ENCODE measurements around the gene PLA2G2F. TPM values are rescaled to one million over a fixed set of nuclear protein-coding genes. Genes with fewer than 3 reads are reported as not detected.

The PLA2G2F gene
- total and polyA plus RNA-seq, 2 donors (not counting 3 experiments of a cell fraction or from before 2014, with no cell fraction given) = not detected

- Histone ChIP-seq H3K9ac (replicated peaks; ENCODE audit: extremely low read depth, insufficient read depth, low read length) (no peak overlapping the region), H3K36me3 (ENCODE audit: control insufficient read depth in 2 of 2, extremely low read depth in 1 of 2, insufficient read depth in 2 of 2, low read length in 2 of 2) (no peaks in the 10 kb centered on the region), H3K27ac (ENCODE audit: insufficient read depth, low read depth, low read length) (no peak overlapping the region), H3K79me2 (ENCODE audit: control insufficient read depth, insufficient read depth, low read length) (no peaks in the 10 kb centered on the region), H3K27me3 (ENCODE audit: control insufficient read depth in 2 of 2, insufficient read depth in 2 of 2, low read length in 2 of 2) (peaks cover 0 to 2% of the 10 kb centered on the region in 2 experiments), H3K9me1 (replicated peaks; ENCODE audit: control insufficient read depth, extremely low read depth, insufficient read depth, low read length) (no peaks in the 10 kb centered on the region), H3K4me2 (ENCODE audit: insufficient read depth, low read length) (no peak overlapping the region), H3K9me3 (replicated peaks; ENCODE audit: control insufficient read depth, insufficient read depth, low read length) (no peaks in the 10 kb centered on the region), H2AFZ (ENCODE audit: low read depth, low read length) (no peak overlapping the region), H3K4me1 (ENCODE audit: control insufficient read depth, extremely low read depth, insufficient read depth, low read length) (no peaks in the 10 kb centered on the region), H4K20me1 (replicated peaks; ENCODE audit: control insufficient read depth, extremely low read depth, insufficient read depth, low read length) (no peaks in the 10 kb centered on the region), H3K4me3 (replicated peaks in 1 of 3; ENCODE audit: insufficient read depth in 1 of 3, low read depth in 1 of 3, low read length in 3 of 3) (no peak overlapping the region)
- no TSS peak for BruUV-seq (replicated peaks)
- DNase-seq (ENCODE audit: low read depth, low spot score) (peak; percentile 43), FAIRE-seq (peak; percentile 78)
- peak; percentile 22 for TF ChIP-seq FOS (IDR thresholded peaks at IDR 0.05; ENCODE audit: borderline replicate concordance, insufficient read depth, low read length)
- no peak for TF ChIP-seq POLR2AphosphoS5 (IDR thresholded peaks at IDR 0.05; ENCODE audit: insufficient read depth, low read depth, low read length)
- TF ChIP-seq, protein P1, sequence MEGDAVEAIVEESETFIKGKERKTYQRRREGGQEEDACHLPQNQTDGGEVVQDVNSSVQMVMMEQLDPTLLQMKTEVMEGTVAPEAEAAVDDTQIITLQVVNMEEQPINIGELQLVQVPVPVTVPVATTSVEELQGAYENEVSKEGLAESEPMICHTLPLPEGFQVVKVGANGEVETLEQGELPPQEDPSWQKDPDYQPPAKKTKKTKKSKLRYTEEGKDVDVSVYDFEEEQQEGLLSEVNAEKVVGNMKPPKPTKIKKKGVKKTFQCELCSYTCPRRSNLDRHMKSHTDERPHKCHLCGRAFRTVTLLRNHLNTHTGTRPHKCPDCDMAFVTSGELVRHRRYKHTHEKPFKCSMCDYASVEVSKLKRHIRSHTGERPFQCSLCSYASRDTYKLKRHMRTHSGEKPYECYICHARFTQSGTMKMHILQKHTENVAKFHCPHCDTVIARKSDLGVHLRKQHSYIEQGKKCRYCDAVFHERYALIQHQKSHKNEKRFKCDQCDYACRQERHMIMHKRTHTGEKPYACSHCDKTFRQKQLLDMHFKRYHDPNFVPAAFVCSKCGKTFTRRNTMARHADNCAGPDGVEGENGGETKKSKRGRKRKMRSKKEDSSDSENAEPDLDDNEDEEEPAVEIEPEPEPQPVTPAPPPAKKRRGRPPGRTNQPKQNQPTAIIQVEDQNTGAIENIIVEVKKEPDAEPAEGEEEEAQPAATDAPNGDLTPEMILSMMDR (IDR thresholded peaks at IDR 0.05; ENCODE audit: extremely low read depth in 1 of 2, insufficient read depth in 1 of 2, low read depth in 1 of 2, low read length in 2 of 2) = peak; percentile 59 to 71
- intact Hi-C loops (cut with micrococcal nuclease) (loop anchor here (1.0 kb wide), 4 partner anchors 52 to 393 kb away; no protein-coding TSS in a partner anchor), dilution Hi-C loops (cut with MboI; ENCODE audit: extremely low pct_ligation_motif_present, low sequenced_read_pairs) (no loop called here)
- CTCF ChIA-PET = interaction anchor here (1.2 to 3.7 kb wide), 5 partner anchors 10 to 94 kb away, joined by 3 to 76 read pairs (median 7); no protein-coding TSS in a partner anchor
- POLR2A ChIA-PET = no interaction called here
Measured at GRCh38 chr1:20100632-20101355, 38.3 kb upstream of the PLA2G2F start.

DNA sequence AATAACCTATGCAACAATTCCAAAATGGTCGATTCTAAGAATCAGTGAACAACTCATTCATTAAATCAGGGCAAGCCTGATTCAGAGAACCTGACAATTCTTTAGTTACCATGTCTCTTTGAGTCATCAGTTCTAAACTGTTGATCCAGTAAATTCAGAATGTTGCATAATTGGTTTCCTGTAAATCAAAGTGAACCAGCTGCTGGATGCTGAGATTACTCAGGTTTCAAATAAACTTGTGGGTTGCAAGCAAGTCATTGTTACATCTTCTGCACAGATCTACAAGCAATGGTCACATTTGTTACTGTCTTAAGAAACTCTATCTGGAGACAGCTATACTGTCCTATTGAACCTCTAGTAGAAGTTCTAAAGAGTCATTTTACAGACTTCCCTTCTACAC is 36.2 kb upstream of the PLA2G2F start:
- H3K79me2 ChIP-seq (ENCODE audit: control insufficient read depth, insufficient read depth, low read length) = no peaks in the 10 kb centered on the region
- BruUV-seq (replicated peaks) = no TSS peak
- DNase-seq (ENCODE audit: low read depth, low spot score) (no peak), FAIRE-seq (no peak)
- no peaks in the 10 kb centered on the region for H3K36me3 ChIP-seq (ENCODE audit: control insufficient read depth in 2 of 2, extremely low read depth in 1 of 2, insufficient read depth in 2 of 2, low read length in 2 of 2)
- H3K9me3 ChIP-seq (replicated peaks; ENCODE audit: control insufficient read depth, insufficient read depth, low read length) = no peaks in the 10 kb centered on the region
- ChIA-PET CTCF (interaction anchor here (3.7 kb wide), 1 partner anchor 51 kb away, joined by 76 read pairs; no protein-coding TSS in a partner anchor), POLR2A (no interaction called here)
- H3K4me1 ChIP-seq (ENCODE audit: control insufficient read depth, extremely low read depth, insufficient read depth, low read length) = no peaks in the 10 kb centered on the region
- H4K20me1 ChIP-seq (replicated peaks; ENCODE audit: control insufficient read depth, extremely low read depth, insufficient read depth, low read length) = no peaks in the 10 kb centered on the region
- dilution Hi-C loops (cut with MboI; ENCODE audit: extremely low pct_ligation_motif_present, low sequenced_read_pairs) = no loop called here
- no peak overlapping the region for H3K9ac ChIP-seq (replicated peaks; ENCODE audit: extremely low read depth, insufficient read depth, low read length)
- no peak overlapping the region for H3K27ac ChIP-seq (ENCODE audit: insufficient read depth, low read depth, low read length)
- no peaks in the 10 kb centered on the region for H3K9me1 ChIP-seq (replicated peaks; ENCODE audit: control insufficient read depth, extremely low read depth, insufficient read depth, low read length)
- peaks cover 0 to 2% of the 10 kb centered on the region in 2 experiments for H3K27me3 ChIP-seq (ENCODE audit: control insufficient read depth in 2 of 2, insufficient read depth in 2 of 2, low read length in 2 of 2)
- intact Hi-C loops (cut with micrococcal nuclease) = no loop called here
- H3K4me2 ChIP-seq (ENCODE audit: insufficient read depth, low read length) = no peak overlapping the region
- H3K4me3 ChIP-seq (replicated peaks in 1 of 3; ENCODE audit: insufficient read depth in 1 of 3, low read depth in 1 of 3, low read length in 3 of 3) = no peak overlapping the region
- H2AFZ ChIP-seq (ENCODE audit: low read depth, low read length) = no peak overlapping the region
- TF ChIP-seq FOS (IDR thresholded peaks at IDR 0.05; ENCODE audit: borderline replicate concordance, insufficient read depth, low read length) (no peak), GATA2 (IDR thresholded peaks at IDR 0.05; ENCODE audit: insufficient read depth, insufficient read length, low read depth, low read length) (no peak), POLR2A (IDR thresholded peaks at IDR 0.05; ENCODE audit: low read depth, low read length) (no peak), JUN (IDR thresholded peaks at IDR 0.05; ENCODE audit: borderline replicate concordance, insufficient read depth, insufficient read length, low read depth) (no peak), POLR2AphosphoS5 (IDR thresholded peaks at IDR 0.05; ENCODE audit: insufficient read depth, low read depth, low read length) (no peak), MYC (IDR thresholded peaks at IDR 0.05; ENCODE audit: low read depth, low read length) (no peak), EZH2 (IDR thresholded peaks at IDR 0.05; ENCODE audit: borderline replicate concordance, low read depth, low read length, severe bottlenecking) (no peak)
- TF ChIP-seq, protein P2, sequence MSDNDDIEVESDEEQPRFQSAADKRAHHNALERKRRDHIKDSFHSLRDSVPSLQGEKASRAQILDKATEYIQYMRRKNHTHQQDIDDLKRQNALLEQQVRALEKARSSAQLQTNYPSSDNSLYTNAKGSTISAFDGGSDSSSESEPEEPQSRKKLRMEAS (IDR thresholded peaks at IDR 0.05; ENCODE audit: insufficient read depth, insufficient read length) = no peak
- TF ChIP-seq, protein P1 (IDR thresholded peaks at IDR 0.05; ENCODE audit: extremely low read depth in 1 of 2, insufficient read depth in 1 of 2, low read depth in 1 of 2, low read length in 2 of 2) = no peak

Measured in endothelial cell of umbilical vein (primary cell).